Muscle of leg (tissue), 11 donors: ENCODE results near the gene CIZ1. TPM values are rescaled to one million over a fixed set of nuclear protein-coding genes. Genes with fewer than 3 reads are reported as not detected.
"Not testable (repeated sequence)": the region's sequence is repeated elsewhere in the genome, so short reads cannot be mapped to it uniquely, and the experiment has no call there.

Experiments used
- DNase-seq: peaks from one replicate; pipeline ENCODE4 v3.0.0; 2013
- H3K27ac ChIP-seq: one replicate; pipeline ENCODE4 v1.5.1; 2013; ENCODE audit warnings: mild to moderate bottlenecking, low read length, control low read depth
- H3K27me3 ChIP-seq: one replicate; pipeline ENCODE4 v1.6.1; 2013; ENCODE audit warnings: low read length; ENCODE audit not compliant: control insufficient read depth, insufficient read depth
- H3K36me3 ChIP-seq: one replicate; pipeline ENCODE4 v1.6.1; 2013; ENCODE audit warnings: low read length; ENCODE audit not compliant: control insufficient read depth, insufficient read depth
- H3K4me1 ChIP-seq: one replicate; pipeline ENCODE4 v1.6.1; 2013; ENCODE audit warnings: low read length; ENCODE audit not compliant: control insufficient read depth, insufficient read depth
- H3K4me3 ChIP-seq: one replicate; pipeline ENCODE4 v1.5.1; 2013; ENCODE audit warnings: low read length, control low read depth
- H3K9me3 ChIP-seq: replicated peaks from 2 replicates; pipeline ENCODE4 v1.6.1; 2013; ENCODE audit warnings: low read depth, low read length; ENCODE audit not compliant: control insufficient read depth
- WGBS: methylation state at CpG from one replicate; pipeline ENCODE4 v1.1.5; 2013; ENCODE audit warnings: missing lambda C conversion rate; ENCODE audit not compliant: insufficient coverage; 5-methylcytosine and 5-hydroxymethylcytosine counted together
- polyA plus RNA-seq, 8 donors: library from polyadenylated mRNA; unstranded; fragments of 120-200 nt; gene quantifications; one replicate each; pipeline versions ENCODE4 v1.2.1 to v1.2.3, GENCODE V29; 2013; ENCODE audit warnings: inconsistent platforms in 1 of 8, low replicate concordance in 1 of 8; ENCODE audit not compliant: insufficient read length in 8 of 8, insufficient read depth in 1 of 8
- total RNA-seq: library from RNA; stranded (reverse); fragments of 120-200 nt; gene quantifications from one replicate; pipeline ENCODE4 v1.2.4, GENCODE V29; 2013

The CIZ1 gene
- total and polyA plus RNA-seq, 9 donors: 36.4 to 120 (median 102) TPM

DNA sequence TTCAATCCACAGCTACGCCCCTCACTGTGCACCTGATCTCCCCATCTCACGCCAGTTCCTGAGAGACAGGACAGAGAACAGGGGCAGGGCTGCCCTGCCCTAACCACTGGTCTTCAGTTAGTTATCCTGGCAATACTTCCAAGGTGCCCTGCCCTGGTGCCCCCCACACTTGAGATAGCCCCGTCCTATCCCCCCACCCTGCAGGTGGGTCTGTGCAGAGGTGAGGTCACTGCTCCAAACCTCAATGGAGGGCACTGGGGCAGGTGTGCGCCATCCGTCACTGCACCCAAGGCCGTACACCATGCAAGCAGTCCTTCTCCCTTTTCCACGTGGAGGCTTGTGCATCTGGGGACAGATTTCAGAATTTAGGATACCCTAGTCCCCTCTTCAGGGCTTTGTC is 60.7 kb downstream of the CIZ1 start:
- H3K36me3 ChIP-seq, DNase-seq, H3K27me3 ChIP-seq, H3K9me3 ChIP-seq, H3K27ac ChIP-seq, H3K4me3 ChIP-seq: not testable (repeated sequence)
- 83% methylated on average over 1 of the region's 7 CpGs for WGBS
- peaks cover 37% of the 10 kb centered on the region for H3K4me1 ChIP-seq

DNA sequence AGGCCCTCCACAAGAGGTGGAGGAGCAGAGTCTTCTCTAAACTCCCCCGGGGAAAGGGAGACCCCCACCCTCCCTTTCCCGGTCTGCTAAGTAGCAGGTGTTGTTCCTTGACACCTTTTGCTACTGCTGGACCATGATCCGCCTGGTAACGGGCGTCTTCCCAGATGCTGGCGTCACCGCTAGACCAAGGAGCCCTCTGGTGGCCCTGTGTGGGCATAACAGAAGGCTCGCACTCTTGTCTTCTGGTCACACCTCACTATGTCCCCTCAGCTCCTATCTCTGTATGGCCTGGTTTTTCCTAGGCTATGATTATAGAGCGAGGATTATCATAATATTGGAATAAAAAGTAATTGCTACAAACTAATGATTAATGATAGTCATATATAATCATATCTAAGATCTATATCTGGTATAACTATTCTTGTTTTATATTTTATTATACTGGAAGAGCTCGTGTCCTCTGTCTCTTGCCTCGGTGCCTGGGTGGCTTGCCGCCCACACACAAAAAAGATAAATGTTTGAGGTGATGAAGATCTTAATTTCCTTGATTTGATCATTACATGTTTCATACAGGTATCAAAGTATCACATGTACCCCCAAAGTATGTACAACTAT is 61.3 kb downstream of the CIZ1 start:
- WGBS: no CpG with 5 or more reads among the region's 12 CpGs
- H3K27ac ChIP-seq, H3K9me3 ChIP-seq, DNase-seq, H3K36me3 ChIP-seq, H3K4me3 ChIP-seq, H3K27me3 ChIP-seq: not testable (repeated sequence)
- peaks cover 39% of the 10 kb centered on the region for H3K4me1 ChIP-seq

DNA sequence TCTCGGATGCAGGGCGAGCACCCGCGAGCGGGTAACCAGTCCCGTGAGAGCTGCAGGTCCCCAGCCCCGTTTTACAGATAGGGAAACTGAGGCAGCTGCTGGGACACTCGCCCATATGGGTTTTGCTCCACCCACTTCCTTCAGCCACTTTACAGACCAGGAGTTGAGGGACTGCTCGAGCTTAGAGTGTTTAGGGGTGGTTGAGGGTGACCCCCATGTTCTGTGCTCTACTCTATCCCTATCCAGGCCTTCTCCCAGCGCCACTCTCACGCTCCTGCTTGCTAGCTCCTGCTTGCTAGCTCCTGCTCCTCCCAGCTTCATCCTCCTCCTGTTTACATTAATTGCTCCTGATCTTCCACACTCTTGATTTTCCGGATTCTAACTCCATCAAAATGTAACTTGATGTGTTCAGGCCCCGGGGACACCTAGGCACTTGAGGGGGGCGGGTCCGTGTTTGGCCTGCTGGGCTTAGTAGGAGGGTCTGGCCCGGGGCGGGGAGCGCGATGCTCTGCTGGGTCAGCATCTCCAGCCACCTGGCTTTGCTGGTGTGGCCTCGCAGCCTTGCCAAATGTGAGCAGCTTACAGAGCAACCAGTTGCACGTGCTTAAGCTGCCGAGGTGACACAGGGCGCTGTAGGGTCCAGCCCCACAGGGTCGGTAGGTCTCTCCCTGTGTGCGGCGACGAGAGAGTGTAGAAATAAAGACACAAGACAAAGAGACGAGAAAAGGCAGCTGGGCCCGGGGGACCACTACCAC is 62.4 kb downstream of the CIZ1 start:
- Histone ChIP-seq H3K27me3 (no peaks in the 10 kb centered on the region), H3K27ac (no peak overlapping the region), H3K4me1 (peaks cover 39% of the 10 kb centered on the region), H3K9me3 (no peaks in the 10 kb centered on the region), H3K36me3 (peaks cover 13% of the 10 kb centered on the region), H3K4me3 (peak overlapping the region; percentile 99)
- WGBS: 64% methylated on average over 19 of the region's 29 CpGs
- peak; percentile 40 for DNase-seq

DNA sequence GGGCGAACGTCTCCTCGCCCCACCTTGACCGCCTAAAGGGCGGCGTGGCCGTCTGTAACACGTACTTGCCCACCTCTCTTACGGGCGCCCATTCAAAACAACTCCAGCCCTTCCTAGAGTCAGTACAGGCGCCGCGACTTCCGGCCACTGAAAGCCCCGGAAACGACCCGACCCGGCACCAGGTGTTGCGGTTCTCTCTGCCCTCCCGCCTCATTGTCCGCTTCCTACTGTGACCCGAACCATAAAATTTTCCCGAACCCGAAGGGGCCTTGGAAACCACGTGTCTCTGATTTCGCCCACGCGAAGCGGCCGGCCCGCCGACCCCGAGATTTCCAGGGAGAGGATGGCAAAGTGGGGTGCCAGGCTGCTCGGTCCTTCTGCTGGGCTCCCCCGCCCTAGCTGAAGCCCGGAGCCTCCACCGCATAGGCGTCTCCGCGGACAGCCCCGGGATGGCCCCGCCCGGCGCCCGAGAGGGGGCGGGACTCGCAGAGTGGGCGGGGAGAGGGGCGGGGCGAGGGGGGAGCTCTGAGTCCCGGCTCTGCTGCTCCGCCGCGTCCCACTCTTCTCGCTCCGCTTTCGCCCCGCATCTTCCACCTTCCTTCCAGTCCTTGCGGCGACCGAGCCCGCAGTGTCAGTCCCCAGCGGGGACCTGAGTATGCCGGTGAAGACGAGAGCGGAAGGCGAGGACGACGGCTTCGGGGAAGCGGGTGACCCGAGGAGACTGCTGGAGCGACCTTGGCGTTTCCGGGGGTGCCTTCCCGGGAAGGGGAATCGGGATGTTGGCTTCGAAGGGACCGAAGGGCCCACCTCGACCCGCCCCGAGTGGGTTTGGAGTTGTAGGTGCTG is 63.2 kb downstream of the CIZ1 start:
- Histone ChIP-seq H3K4me3 (peak overlapping the region; percentile 99), H3K27me3 (no peaks in the 10 kb centered on the region), H3K27ac (peak overlapping the region; percentile 97), H3K36me3 (peaks cover 17% of the 10 kb centered on the region), H3K9me3 (no peaks in the 10 kb centered on the region), H3K4me1 (peaks cover 39% of the 10 kb centered on the region)
- DNase-seq: peak; percentile 98
- 0% methylated on average over 66 of the region's 82 CpGs for WGBS

DNA sequence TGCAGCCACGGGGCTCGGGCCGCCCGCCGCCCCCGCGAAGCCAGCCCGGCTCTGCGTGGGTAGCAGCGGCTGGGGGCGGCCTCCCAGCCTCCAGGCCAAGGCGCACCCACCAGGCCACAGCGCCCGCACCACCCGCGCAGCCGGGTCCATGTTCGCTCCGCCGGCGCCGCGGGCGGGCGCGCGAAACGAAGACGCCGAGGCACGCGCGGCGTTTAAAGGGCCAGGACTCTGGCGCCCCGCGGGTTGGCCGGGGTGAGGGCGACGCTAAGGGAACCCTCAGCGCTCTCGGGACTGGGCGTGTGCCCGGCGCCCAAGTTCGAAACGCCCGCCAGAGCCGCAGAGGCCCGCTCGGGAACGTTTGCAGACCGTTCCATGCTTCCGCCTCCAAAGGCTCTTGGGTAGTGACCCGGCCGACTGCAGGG is 63.8 kb downstream of the CIZ1 start, which contains the start of gene PTGES2:
Gene PTGES2, minus strand, starts transcription at position 162 of the 422 bp plus-strand sequence. Its CDS starts 12 bp downstream, at position 150.
- no peaks in the 10 kb centered on the region for H3K27me3 ChIP-seq
- H3K4me3 ChIP-seq: peak within 1 kb of the TSS; percentile 99
- H3K9me3 ChIP-seq: no peaks in the 10 kb centered on the region
- WGBS: under 1% methylated on average over 56 of the region's 56 CpGs
- peak; percentile 96 for DNase-seq
- H3K4me1 ChIP-seq: peaks cover 37% of the 10 kb centered on the region
- peaks cover 22% of the 10 kb centered on the region for H3K36me3 ChIP-seq
- H3K27ac ChIP-seq: peak within 1 kb of the TSS; percentile 97

DNA sequence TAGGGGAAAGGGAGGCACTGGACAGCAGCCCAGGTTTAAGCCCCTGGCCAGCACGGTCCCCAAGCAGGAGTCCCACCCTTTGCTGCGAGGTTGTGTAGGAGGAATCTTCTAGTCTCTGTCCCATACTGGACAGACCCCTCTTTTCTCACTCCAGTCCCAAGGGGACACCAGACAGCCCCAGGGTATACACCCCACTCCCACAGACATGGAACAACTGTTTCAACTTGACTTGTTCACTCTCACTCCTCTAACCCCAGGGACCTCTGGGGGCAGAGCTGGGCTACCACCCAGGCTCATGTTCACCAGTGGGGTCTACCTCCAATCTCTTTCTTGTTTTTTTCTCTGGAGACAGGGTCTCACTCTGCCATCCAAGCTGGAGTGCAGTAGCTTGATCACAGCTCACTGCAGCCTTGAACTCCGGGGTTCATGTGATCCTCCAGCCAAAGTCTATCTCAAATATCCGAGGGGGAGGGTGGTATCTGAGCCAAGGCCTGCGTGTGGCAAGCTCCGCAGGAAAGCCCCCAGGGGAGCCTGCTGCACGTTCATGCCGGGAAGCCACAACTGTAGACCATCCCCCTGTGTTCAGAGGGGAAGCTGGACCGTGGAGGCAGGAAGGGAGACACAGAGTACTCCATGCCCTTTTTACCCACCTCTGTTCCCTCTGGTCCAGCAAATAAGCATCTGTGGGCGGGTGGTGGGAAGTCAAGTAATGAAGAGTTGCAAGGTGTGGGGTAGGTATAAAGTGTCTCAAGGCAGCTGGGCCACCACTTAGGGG is 65.6 kb downstream of the CIZ1 start:
- WGBS: 33% methylated on average over 3 of the region's 10 CpGs
- no peak overlapping the region for H3K27ac ChIP-seq
- no peak for DNase-seq

DNA sequence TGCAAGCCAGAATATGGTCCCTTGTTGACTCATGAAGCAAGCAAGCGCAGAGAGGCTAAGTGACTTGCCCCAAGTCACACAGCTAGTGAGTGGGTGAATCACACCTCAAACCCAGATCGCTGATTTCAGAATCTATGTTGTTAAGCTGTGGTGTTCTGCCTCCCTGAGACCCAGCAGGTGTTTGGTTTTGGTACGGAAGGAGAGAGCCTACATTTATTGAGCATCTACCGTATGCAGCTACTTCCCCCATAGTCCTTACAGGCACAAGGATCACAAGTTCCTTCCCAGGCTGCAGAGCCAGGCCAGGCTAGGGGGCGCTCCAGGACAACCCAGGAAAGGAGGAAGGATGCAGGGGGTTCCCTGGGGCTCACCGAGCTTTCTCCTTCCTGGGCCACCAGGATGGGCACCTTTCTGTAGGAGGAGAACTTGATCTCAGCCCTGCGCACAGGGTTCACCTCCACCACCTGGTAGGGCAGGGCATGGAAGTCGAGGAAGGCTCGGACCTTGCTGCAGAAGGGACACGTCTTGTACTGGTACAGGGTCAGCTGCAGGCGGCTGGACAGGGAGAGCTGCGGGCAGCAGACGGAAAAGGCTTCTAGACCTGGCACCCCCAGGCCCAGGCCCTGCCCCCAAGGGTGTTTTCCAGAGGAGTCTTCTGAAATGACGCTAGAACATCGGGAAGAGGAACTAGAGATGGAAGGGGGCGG is 66.3 kb downstream of the CIZ1 start:
- H3K4me1 ChIP-seq: peaks cover 24% of the 10 kb centered on the region

More for the DNA sequence above, 65.6 kb downstream of the CIZ1 start:
- H3K36me3 ChIP-seq: peaks cover 35% of the 10 kb centered on the region
- H3K4me1 ChIP-seq: peaks cover 24% of the 10 kb centered on the region
- no peak overlapping the region for H3K4me3 ChIP-seq
- H3K9me3 ChIP-seq: no peaks in the 10 kb centered on the region
- H3K27me3 ChIP-seq: no peaks in the 10 kb centered on the region

DNA sequence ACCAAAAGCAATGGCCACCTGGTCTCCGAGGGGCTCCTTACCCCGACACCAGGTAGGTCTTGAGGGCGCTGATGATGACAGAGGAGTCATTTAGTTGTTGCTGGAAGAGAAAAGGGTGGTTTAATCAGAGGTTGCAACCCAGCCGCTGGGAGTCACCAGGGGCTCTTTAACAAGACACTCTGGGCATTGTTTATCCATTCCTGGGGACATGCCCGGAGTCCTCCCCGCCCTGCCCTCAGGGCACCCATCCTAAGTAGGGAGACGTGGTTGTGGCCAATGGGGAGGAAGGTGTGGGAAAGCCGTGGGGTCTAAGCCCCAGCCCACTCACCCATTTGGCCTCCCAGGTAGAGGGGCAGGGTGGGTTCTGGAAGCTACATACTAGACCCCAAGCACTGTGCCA is 66.9 kb downstream of the CIZ1 start:
- no peak for DNase-seq
- Histone ChIP-seq H3K9me3 (no peaks in the 10 kb centered on the region), H3K27me3 (no peaks in the 10 kb centered on the region), H3K4me3 (no peak overlapping the region), H3K27ac (no peak overlapping the region), H3K4me1 (peaks cover 26% of the 10 kb centered on the region), H3K36me3 (peaks cover 43% of the 10 kb centered on the region)
- WGBS: 88% methylated on average over 4 of the region's 8 CpGs

More for the DNA sequence above, 66.3 kb downstream of the CIZ1 start:
- peak; percentile 73 for DNase-seq
- peaks cover 43% of the 10 kb centered on the region for H3K36me3 ChIP-seq
- H3K9me3 ChIP-seq: no peaks in the 10 kb centered on the region
- H3K4me3 ChIP-seq: no peak overlapping the region
- no peaks in the 10 kb centered on the region for H3K27me3 ChIP-seq
- H3K27ac ChIP-seq: no peak overlapping the region
- 92% methylated on average over 8 of the region's 16 CpGs for WGBS

DNA sequence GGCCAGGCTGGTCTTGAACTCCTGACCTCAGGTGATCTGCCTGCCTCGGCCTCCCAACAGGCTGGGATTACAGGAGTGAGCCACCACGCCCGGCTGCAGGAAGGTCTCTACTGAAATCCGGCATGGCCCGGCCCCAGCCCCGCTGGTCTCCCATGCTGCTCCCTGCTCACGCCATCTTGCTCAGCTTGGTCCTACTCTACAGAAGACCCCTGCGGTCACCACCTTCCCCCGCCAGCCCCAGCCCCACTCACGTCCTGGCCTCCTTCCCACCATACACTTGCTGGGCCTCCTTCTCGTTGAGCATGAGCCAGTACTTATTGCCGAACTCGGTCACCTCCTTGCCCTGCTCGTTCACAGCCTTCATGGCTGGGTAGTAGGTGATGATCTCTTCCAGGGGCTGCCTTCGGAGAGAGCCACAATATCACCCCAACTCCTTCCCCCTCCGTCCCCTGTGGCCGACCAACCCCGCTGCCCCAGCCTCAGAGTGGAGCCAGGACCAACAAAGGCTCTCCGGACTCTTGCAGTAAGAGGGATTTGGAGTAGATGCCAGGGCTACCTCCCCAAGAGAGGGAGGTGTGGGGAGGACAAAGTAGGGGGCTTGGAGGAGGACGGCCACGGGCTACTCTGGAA is 67.8 kb downstream of the CIZ1 start:
- Histone ChIP-seq H3K27me3 (no peaks in the 10 kb centered on the region), H3K4me3 (no peak overlapping the region), H3K9me3 (no peaks in the 10 kb centered on the region), H3K27ac (no peak overlapping the region), H3K4me1 (peaks cover 24% of the 10 kb centered on the region), H3K36me3 (peaks cover 43% of the 10 kb centered on the region)
- 87% methylated on average over 11 of the region's 21 CpGs for WGBS
- DNase-seq: no peak
